DMS 273 (cell line): Measurements from ENCODE around the gene PARD3.

ENCODE experiments used
- DNase-seq: peaks from one replicate; lab custom pipeline; 2025; ENCODE audit not compliant: unreplicated experiment; lab: John Stamatoyannopoulos, UW

PARD3 gene

DNA sequence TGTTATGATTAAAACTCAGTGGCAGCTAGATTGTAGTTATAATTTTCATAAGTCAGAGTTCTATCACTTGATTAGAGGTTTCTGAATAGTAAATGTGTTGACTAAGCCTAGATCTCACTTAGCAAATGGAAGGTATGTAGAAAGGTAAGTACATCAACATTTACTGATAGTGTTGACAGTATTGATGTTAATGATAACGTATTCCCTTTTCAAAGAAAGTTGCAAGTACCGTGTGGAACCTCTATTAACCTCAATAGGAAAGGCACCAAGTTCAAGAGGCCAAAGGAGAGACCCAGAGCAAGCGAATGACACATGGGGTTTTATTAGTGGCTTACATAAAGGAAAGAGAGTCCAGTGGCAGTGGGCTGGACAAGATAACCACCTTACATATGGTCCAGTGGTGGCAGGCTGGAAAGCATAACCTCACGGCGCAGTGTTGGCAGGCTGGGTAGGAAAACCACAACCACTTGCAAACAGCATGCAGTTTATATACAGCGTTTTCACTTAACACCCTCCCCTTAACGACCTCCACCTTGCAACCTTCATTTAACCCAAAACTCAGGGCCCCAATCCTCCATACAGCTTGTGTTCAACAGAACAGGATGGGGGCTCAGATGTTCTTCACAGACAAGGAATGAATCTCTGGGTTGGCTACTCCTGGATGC, 611.0 kb downstream of the PARD3 start:
- no peak for DNase-seq

DNA sequence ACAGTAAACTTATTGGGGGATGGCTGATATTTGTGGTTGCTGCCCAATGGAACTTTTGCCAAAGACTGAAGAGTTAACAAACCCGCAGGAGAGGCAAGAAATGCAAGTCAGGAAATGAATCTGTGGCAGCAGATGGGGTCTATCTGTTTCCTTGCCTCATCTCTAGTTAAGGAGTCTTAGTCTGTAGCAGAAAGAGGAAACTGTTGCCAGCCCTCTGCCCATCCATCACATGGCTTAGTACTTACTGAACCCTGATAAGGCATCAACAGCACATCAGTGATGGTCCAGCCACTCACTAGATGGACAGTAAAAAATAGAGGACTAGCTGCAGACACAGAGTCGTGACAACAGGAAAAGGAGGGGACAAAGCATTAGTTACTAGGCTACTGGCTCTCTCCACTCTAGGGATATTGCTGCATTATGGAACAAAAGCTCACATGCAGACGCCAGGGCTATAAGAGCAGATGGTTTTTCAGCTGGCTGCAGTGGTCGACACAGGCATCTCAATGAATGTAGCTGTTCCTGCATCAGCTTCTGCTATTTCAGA, 614.7 kb downstream of the PARD3 start:
- peak; percentile 42 for DNase-seq

DNA sequence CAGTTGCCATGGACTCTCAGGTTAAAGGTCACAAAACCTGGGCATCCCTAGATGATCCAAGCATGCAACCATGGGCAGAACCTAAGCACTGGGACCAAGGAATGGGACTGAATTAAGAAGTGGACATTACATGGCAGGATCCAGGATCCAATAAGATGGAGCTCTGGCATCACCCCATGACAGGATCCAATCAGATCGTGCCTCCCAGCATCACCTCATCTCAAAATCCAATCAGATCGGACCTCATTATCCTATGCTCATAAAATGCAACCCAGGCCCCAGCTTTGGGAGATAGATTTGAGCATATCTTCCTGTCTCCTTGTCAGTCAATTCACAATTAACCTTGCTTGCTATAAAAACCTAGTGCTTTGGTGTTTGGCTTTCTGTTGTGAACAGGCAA, 616.1 kb downstream of the PARD3 start:
- DNase-seq = peak; percentile 1

DNA sequence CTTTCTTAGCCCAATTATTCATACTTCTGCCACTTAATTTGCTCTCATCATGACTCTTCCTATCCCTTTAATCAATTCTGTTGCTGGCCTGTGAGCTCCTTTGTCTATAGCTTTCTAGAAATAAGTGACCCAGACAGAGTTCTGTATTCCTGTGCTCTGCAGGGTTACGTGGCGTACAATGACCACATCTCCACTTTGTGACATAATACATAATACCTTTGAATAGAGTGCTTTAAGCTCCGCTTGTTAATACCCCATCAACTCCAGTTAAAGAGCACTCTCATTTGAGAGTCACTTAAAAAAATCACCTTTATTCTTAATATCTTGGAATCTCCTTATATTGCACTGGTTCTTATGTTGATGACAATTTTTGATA, 619.0 kb downstream of the PARD3 start:
- DNase-seq = no peak

DNA sequence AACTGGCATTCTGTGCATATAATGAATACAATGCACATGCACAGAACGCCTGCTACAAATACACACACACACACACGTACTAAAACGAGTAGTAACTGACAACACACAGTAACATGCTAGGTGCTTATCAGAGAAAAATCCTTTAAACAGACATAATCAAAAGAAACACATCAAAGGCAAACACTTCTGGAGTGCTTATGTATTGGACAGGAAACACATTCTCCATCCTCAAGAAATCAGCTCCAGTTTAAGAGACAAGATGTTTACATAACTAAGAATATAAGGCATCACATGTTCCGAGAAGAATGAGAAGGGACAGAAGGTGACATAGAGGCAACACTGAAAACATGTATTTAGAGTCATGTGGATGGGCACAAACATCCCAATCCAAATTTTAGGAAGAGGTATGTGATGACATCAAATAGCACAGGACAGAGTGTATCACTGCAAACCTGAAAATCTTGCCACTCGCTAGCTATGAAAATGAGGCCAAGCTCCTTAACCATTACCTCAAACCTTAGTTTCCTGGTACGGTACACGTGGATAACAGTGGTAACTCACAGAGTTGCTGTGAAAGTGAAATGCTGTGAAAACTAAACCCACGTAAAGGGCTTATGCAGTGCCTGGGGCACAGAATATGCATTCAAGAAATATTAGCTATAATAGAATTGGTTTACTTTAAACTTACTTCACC, 619.6 kb downstream of the PARD3 start:
- no peak for DNase-seq

DNA sequence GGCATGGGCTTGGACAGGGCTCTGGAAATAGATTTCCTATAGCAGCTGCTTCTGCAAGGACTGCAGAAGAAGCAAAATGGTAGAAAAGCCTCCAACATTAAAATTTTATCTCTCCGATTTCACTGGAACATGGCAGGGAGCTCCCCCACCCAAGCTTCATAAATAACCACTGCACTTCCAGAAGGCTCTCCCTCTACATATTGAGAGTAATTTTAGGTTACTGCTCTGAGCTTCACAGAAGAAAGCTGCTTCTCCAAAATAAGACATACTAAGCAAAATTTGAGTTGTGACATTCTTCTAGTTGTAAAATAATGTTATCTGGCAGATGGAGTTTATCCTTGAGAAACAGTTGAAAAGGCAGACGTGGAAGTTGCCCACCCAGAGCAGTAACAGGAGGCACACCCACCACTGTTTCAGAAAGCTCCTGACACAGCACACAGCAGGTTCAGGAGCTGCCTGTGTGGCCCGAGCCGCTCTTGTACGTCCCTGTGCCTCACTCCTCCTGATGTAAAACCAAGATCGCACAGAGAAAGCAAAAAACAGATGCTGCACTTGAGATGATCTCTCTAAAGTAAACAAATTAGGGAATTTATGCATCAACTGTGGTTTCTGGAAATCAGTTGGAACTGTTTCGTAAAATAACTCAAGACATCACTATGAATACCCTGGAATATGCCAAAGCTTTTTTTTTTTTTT, 621.0 kb downstream of the PARD3 start:
- DNase-seq = peak; percentile 52

DNA sequence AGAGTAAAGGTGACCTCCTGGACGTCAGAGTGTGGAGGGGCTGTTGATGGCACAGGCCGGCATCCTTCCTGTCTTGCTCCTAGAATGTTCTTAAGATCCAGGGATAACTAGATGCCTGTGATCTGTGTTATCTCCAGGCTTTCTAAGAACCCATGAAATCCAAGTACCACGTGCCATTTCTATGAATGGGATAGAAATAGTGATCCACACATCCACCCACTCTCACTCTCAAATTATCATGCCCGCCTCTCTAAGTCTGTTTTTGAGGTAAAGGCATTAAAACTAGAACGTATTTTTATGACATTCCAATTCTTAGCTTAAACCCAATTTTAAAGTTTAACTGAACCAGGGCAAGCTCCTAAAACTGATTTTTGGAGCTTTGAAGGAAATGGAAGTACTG, 622.5 kb downstream of the PARD3 start:
- no peak for DNase-seq

DNA sequence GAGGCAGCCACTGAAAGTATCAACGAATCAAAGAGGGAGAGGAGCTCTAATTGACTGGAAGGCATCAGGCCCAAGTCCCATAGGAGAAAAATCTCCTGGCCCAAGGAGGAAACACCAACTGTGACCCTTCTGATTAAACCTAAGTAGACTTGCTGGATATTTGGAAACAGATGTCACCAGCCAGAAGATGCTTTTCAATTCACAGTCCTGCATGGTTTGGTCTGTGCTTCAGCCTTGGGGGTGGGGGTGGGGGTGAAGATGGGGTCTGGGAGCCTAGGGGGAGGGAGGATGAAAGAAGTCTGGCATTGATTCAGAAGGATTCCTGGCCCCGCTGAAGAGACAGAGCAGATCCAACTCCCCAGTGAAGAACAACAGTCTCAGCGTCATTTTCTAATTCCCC, 623.7 kb downstream of the PARD3 start:
- peak; percentile 6 for DNase-seq

DNA sequence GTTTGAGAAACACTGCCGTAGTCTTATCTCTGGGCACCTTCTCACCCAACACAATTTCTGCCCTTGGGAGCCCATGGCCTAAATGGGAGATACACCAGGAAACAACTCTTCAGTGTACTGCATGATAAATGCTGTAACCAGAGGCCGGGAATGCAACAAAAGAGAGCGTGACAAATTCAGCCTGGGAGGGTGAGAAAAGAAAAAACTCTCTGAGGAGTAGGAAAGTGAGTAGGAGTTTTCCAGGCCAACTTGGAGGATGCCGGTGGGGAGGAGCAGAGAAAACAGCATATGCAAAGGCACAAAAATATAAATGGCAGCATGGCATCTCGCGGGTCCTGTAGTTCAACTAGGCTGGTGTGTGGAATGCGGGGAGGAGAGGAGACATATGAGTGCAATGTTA, 624.5 kb downstream of the PARD3 start:
- DNase-seq = no peak

DNA sequence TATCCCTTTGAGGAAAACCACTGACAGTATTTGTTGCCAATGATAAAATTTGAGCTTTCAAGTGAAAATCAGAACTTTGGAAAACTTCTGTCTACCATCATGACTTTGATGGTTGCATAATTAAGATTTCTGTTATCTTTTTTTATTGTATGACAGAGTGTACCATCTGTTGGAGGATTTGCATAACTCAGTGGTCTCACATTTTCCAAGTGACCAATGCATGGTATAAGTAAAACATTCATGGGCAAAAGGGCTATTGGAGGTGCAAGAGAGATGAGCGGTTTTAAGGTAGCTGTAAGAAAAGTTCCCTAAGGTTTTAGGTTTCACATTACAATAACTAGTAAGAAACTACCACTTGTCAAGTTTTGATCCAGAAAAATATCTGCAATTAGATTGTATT, 625.3 kb downstream of the PARD3 start:
- DNase-seq = no peak

DNA sequence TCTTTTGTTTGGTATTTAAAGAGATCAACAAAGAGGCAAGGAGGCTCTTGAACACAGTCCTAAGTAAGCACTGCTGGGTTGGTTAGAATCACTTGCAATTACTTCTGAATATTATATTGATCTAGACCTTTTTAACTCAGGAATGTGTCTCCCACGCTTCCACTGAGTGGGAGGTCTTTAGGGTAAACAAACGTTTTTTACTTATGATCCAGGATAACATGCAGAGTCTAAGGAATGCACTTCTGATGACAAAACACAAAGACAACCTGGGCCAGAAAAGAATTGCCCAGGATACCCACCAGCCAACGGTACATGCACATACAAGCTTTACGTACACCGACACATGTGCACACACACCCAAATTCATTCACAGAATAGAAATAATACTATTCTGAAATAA, 626.9 kb downstream of the PARD3 start:
- DNase-seq = no peak

DNA sequence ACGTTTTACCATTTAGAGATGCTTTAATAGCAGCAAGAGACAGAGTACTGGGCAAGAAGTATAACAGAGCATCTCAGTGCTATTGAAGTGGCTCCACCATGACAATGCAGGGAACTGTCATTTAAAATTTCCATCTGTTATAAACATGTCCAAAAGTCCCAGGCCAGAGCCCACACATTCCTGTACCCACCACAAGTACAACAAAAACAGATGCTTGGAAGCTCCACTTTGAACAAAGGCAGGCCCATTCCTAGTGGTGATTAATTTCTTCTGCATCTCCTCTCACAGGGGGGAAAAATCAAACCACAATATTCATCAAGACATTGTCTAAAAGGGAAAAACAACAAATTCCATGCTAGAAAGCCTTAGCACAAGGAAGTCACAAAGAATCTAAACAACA, 627.9 kb downstream of the PARD3 start:
- DNase-seq = no peak

DNA sequence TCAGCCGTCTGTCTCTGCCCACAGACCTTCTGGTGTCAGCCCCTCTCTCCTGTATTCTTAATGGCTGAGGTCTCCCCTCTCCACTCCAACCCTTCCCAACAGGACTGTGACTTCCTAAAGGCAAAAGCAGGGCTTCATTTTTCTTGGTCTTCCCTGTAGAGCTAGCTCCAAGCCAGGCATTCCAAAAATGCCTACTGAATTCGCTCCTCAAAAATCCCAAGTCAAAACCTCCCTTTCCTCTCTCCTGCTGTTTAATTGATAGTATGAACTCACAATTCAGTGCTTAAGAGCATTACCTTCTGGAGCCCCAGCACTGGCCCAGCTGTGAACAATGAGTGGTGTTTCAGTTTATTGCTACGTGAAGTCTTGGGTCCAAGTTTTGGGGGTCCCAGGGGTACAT, 628.4 kb downstream of the PARD3 start:
- no peak for DNase-seq

DNA sequence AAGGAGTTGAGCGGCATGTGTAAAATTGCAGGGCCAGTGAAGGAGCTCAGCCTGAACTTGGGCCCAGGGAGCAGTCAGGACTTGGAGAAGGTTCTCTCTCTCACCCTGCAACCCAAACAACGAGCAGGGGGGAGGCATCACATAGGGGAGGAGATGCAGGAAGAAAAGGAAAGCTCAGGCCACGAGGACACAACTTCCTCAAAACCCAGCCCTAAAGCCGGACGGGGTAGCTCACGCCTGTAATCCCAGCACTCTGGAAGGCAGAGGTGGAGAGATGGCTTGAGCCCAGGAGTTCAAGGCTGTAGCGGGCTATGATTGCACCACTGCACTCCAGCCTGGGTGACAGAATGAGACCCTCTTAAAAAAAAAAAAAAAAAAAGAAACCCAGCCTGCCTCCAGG, 629.1 kb downstream of the PARD3 start:
- DNase-seq = no peak

DNA sequence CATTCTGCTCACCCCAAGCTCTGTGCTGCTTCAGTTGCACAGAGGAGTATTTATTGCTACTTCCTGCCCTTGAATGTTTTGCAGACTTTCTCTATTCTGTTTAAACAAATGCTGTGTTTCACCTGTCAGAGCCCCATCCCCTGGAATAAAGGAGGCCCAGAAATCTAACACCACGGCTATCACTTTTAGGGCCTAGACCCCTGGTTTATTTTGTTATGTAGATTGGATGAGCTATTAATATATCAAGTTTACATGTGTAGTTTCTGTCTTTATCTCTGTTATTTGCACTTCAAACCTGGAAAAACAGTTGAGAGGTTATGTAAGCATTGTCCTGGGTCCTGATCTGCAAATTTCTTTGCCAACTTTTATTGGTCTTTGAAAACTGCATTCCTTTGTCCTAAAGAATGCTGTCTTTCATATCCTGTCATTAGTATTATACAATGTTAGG, 630.1 kb downstream of the PARD3 start:
- no peak for DNase-seq

DNA sequence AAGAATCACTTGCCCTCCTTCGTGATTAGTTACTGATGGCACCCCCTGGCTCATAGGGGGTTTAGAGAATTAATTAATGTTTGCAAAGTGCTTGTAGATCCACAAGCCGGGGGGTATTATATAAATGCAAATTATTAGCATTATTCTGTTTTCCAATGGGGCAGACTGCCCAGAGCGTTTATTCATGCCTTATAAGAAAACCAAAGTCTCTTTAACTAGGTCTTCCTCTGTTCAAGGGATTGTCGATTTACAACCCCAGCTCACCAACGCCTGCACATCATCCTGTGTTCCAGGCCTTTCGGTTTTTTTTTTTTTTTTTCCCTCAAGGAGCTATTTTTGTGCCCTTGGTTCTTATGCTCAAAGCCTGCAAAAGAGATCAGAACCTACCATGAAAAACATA, 630.7 kb downstream of the PARD3 start:
- DNase-seq = no peak

DNA sequence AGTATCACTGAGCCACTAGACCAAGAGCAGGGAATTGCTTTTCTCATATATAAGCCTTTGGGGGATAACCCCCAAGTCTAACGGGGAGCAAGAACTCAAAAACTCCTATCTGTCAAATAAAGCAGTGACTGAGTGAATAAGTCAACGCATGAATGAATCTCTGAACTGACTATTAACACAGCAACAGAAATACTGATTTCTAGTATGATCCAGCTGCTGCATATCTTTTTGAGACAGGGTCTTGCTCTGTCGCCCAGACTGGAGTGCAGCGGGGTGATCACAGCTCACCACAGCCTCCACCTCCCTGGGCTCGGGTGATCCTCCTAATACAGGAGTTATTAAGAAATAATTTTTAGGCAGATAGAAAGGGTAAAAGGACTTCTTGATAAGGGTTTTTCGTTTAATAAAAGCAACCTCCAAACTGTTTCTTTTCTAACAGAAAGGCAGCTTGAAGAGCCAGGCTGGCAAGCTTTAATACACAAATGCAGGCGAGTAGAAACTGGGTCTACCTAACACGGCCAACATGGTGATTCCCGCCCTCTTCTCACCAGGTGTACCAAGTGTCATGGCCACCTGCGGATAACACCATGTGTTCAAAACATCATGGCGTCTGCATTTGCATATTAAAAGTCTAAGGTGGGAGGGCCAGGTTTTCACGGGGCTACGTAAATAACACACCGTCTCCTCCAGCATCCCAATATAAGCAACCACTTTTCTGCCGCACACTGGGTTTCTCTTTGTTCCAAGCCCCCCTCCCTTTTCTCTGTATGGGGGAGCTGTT, 631.9 kb downstream of the PARD3 start:
- DNase-seq = no peak

DNA sequence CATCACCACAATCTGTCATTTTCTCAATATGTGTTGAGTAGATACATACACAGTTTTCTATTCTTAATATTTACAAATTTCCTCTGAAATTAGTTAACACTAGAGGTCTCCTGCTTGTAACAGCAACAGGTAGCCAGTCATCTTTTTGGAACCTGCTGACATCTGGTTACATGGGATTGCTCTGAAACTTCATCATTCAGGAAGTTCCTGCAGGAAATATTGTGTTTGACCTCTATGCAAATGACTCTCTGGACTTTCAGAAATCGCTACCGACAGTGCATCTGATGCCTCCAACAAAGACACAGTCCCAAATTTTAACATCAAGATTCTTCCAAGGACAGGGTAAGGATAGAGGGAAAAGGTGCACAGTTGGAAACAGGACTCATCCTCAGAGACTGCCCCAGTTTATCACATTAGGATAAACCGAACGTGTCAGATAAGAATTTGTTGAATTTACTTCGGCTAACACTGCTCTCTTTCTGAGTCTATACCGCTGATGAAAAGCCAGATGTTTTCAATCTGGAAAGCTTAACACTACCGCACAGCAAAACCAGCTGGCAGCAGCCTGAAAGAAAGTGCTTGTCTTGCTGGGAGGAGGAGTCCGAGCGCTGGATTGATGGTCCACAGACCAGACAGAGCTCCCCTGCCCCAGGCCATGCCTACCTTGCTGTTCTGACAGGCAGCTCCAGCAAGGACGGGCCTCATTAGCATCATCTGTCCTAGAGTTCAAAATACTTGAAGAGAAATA, 633.4 kb downstream of the PARD3 start:
- no peak for DNase-seq

DNA sequence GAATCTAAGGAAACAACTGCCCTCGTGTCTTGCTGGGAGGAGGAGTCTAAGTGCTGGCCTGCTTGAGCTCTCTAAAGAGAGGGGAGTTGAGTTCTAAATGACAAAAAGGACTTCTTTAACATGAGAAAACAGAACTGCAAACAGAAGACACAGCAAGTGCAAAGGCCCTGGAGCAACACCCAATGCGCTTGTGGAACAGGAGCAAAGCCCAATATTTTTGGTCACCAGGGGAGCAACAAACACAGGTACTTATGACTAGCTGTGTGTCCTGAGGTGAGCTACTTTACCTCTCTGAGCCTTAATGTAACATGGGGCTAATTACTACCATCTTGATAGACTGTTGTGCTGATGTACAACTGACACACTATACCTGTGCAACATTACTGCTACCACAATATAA, 634.3 kb downstream of the PARD3 start:
- no peak for DNase-seq

DNA sequence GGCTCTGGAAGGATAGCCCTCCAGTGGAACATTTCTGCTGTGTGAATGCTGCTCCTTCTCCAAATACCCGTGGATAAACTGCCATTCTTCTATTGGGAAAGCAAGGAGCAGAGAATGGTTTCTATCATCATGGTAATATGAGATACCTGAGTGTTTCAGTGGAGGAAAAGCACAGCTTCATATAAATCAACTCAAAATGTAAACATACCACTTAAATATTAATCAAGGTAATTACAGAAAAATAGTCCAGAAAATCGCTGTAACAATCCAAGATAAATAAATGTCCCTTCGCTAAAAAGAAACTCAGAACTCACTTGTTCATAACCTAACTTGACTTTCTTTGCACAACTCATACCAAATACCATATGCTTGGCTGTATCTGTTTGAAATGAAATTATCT, 635.8 kb downstream of the PARD3 start:
- DNase-seq = no peak

DNA sequence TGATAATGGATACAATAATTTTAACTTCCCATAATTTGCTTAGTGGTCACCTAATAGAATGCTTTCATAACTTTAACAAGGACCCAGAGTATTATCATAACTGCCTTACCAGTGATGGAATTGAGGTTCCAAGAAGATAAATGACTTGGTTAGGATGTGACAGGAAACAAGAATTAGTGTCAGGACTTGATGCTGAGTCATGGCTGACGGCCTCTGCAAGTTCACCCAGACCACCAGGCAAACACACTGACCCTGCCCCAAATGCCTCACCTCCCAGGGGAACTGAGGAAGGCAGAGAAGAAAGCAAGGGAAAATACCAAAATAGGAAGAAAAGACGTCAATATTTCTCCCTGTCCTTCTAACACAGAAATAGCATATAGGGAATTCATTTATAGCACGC, 636.3 kb downstream of the PARD3 start:
- DNase-seq = no peak
